Upper lobe of right lung (tissue), 1 donor: ENCODE results near the gene MRPL21. TPM values are rescaled to one million over a fixed set of nuclear protein-coding genes. Genes with fewer than 3 reads are reported as not detected.

Source experiments
- ATAC-seq: fragments of 200-7000 bp; cut with Tn5 transposase; one replicate; pipeline ENCODE4 v1.9.1; 2020; ENCODE audit warnings: mild to moderate bottlenecking, moderate library complexity
- DNase-seq: peaks from one replicate; pipeline ENCODE4 v3.0.0-alpha.2; 2020
- H3K27ac ChIP-seq: fragments of 200-600 bp; one replicate; pipeline ENCODE4 v1.8.0; 2022
- H3K27me3 ChIP-seq: fragments of 200-600 bp; one replicate; pipeline ENCODE4 v1.8.0; 2022; ENCODE audit warnings: mild to moderate bottlenecking
- H3K36me3 ChIP-seq: fragments of 200-600 bp; one replicate; pipeline ENCODE4 v1.8.0; 2022
- H3K4me1 ChIP-seq: fragments of 200-600 bp; one replicate; pipeline ENCODE4 v1.8.0; 2022
- H3K4me3 ChIP-seq: fragments of 200-600 bp; one replicate; pipeline ENCODE4 v1.8.0; 2022; ENCODE audit warnings: mild to moderate bottlenecking
- H3K9me3 ChIP-seq: fragments of 200-600 bp; one replicate; pipeline ENCODE4 v1.8.0; 2022
- intact Hi-C: fragments of 100-400 bp; cut with DNase I; formaldehyde crosslinking; loops from one replicate; pipeline ENCODE4 v1.11.0; 2022
- total RNA-seq: library from RNA; stranded (reverse); fragmentation: NEBNext Ultra II Directional; extraction: Animal tissue kit (Norgen Biotek cat#: 25700); gene quantifications from one replicate; pipeline ENCODE4 v1.2.1, GENCODE V29; 2021
- TF ChIP-seq, protein P1 (sequence below): fragments of 200-600 bp; IDR thresholded peaks from one replicate; pipeline ENCODE4 v1.8.0; 2022; ENCODE audit warnings: antibody characterized with exemption
- donor health status: DM: no; HTN: yes; CAD: no; lungs with severe emphysema.

MRPL21 gene
- total RNA-seq, 1 donor from 2014 or later: 36.3 TPM

DNA sequence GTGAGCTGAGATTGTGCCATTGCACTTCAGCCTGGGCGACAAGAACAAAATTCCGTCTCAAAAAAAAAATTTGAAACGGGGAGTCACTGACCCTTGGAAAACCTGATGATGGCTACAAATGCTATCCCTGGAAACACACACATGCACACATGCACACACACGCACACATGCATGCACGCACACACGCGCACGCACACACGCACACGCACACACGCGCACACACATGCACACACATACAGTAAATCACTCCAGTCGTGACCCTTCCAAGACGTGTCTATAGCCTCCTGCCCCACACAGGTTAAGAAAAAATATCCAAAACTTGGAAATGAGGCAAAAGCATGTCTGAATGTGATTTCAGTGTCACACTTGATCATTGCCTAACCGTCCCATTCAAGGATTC, 55.2 kb downstream of the MRPL21 start:
- Histone ChIP-seq H3K9me3 (no peaks in the 10 kb centered on the region), H3K4me1 (peaks cover 8% of the 10 kb centered on the region), H3K36me3 (no peaks in the 10 kb centered on the region), H3K4me3 (no peak overlapping the region), H3K27me3 (peaks cover 3% of the 10 kb centered on the region), H3K27ac (no peak overlapping the region)
- intact Hi-C loops: no loop called here
- DNase-seq (no peak), ATAC-seq (no peak)
- TF ChIP-seq, protein P1, sequence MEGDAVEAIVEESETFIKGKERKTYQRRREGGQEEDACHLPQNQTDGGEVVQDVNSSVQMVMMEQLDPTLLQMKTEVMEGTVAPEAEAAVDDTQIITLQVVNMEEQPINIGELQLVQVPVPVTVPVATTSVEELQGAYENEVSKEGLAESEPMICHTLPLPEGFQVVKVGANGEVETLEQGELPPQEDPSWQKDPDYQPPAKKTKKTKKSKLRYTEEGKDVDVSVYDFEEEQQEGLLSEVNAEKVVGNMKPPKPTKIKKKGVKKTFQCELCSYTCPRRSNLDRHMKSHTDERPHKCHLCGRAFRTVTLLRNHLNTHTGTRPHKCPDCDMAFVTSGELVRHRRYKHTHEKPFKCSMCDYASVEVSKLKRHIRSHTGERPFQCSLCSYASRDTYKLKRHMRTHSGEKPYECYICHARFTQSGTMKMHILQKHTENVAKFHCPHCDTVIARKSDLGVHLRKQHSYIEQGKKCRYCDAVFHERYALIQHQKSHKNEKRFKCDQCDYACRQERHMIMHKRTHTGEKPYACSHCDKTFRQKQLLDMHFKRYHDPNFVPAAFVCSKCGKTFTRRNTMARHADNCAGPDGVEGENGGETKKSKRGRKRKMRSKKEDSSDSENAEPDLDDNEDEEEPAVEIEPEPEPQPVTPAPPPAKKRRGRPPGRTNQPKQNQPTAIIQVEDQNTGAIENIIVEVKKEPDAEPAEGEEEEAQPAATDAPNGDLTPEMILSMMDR: no peak

GRCh38 chr11:68847395-68847794, 56.2 kb downstream of the MRPL21 start:
- no peak for DNase-seq
- TF ChIP-seq, protein P1: no peak
- intact Hi-C loops: no loop called here

DNA sequence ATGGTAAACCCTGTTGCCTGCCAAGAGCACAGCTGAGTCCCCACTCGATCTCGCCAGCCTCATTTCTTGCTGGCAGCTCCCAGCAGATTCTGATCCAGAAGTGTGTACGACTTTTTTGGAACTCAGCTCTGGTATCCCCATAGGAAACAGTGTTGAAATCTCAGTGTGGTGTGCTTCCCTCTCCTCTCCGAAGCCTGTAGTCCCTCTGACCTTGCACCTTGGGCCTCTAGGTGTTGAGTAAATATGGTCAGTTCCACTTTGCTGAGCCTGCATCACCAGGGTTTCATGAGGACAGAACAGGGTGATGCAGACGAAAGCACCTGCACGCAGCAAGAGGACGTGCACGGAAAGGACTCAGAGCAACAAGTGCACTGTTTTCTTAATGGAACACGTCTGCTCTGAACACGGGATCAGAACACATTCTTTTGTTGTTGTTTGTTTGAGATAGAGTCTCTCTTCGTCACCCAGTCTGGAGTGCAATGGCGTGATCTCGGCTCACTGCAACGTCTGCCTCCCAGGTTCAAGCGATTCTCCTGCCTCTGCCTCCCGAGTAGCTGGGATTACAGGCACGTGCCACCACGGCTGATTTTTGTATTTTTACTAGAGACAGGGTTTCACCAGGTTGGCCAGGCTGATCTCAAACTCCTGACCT, 58.2 kb downstream of the MRPL21 start:
- no peak for ATAC-seq
- no peaks in the 10 kb centered on the region for H3K36me3 ChIP-seq
- H3K4me1 ChIP-seq: peaks cover 22% of the 10 kb centered on the region
- no peak overlapping the region for H3K27ac ChIP-seq
- intact Hi-C loops: no loop called here
- no peak for DNase-seq
- no peaks in the 10 kb centered on the region for H3K9me3 ChIP-seq
- no peaks in the 10 kb centered on the region for H3K27me3 ChIP-seq
- H3K4me3 ChIP-seq: no peak overlapping the region
- TF ChIP-seq, protein P1: no peak

More at GRCh38 chr11:68847395-68847794, 56.2 kb downstream of the MRPL21 start:
- Histone ChIP-seq H3K4me1 (peaks cover 18% of the 10 kb centered on the region), H3K27ac (no peak overlapping the region), H3K4me3 (no peak overlapping the region), H3K9me3 (no peaks in the 10 kb centered on the region), H3K36me3 (no peaks in the 10 kb centered on the region), H3K27me3 (no peaks in the 10 kb centered on the region)
- ATAC-seq: no peak

DNA sequence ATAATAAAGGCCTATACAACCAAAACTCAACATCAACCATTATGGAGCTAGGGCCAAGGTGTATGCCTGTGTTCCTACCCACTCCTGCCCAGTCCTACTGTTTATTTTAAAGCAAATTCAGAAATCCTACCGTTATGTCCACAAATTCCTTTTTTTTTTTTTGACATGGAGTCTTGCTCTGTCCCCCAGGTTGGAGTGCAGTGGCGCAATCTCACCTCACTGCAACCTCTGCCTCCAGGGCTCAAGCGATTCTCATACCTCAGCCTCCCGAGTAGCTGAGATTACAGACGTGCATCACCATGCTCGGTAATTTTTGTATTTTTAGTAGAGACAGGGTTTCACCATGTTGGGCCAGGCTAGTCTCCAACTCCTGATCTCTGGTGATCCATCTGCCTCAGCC, 58.8 kb downstream of the MRPL21 start:
- Histone ChIP-seq H3K27me3 (no peaks in the 10 kb centered on the region), H3K9me3 (no peaks in the 10 kb centered on the region), H3K36me3 (no peaks in the 10 kb centered on the region), H3K4me3 (no peak overlapping the region), H3K4me1 (peaks cover 27% of the 10 kb centered on the region), H3K27ac (no peak overlapping the region)
- no peak for DNase-seq
- intact Hi-C loops: no loop called here
- ATAC-seq: no peak
- TF ChIP-seq, protein P1: no peak

DNA sequence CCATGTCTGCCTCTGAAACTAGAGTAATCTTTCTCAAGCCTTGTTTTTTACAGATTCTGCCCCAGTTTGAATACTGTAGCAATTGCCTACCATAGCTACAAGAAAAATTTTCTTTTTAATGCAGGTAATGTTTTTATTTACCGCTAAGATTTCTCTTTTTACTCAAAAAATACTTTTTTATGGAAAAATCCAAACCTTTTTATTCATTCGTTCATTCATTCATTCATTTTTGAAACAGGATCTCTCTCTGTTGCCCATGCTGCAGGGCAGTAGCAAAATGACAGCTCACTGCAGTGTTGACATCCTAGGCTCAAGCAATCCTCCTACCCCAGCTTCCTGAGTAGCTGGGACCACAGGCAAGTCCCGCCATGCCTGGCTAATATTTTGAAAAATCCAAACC, 59.3 kb downstream of the MRPL21 start:
- Histone ChIP-seq H3K27ac (no peak overlapping the region), H3K9me3 (no peaks in the 10 kb centered on the region), H3K36me3 (no peaks in the 10 kb centered on the region), H3K4me1 (peaks cover 31% of the 10 kb centered on the region), H3K4me3 (peak overlapping the region; percentile 94), H3K27me3 (no peaks in the 10 kb centered on the region)
- ATAC-seq (no peak), DNase-seq (no peak)
- TF ChIP-seq, protein P1: no peak
- intact Hi-C loops: no loop called here
